Glomerular endothelial cell (primary cell): ENCODE data around the gene SHROOM3. TPM values are rescaled to one million over a fixed set of nuclear protein-coding genes. Genes with fewer than 3 reads are reported as not detected.

ENCODE experiments used
- DNase-seq: peaks from one replicate; pipeline ENCODE4 v3.0.0-alpha.2; 2011; ENCODE audit warnings: low read depth, low spot score; ENCODE audit errors: extremely low read depth
- total RNA-seq: library from RNA; depleted of rRNA; stranded (reverse); fragments of >200 nt; gene quantifications from 2 replicates; pipeline ENCODE4 v1.2.3, GENCODE V29; 2015

Gene SHROOM3
- total RNA-seq, 1 donor from 2014 or later = 3.8 TPM

- DNase-seq = no peak
Observed at GRCh38 chr4:76799140-76799539, 364.1 kb downstream of the SHROOM3 start.

DNA sequence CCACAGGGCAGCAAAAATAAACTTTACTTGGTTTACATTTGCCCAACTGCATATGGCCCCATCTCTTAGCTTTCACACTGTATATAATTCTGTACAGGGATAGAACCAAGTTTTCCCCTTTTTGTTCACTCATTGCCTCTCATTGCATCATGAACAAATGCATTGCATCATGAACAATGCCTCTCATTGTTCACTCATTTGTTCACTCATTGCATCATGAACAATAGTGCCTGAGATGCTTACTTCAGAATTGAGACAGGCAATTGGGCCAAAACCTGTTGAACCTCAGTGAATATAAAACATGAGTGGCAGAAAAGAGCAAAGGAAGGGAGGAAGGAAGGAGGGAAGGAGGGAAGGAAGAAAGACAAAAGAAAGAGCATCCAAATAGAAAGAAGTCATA lies 364.7 kb downstream of the SHROOM3 start:
- no peak for DNase-seq

- DNase-seq = no peak
Observed at GRCh38 chr4:76800902-76801301, 365.9 kb downstream of the SHROOM3 start.

DNA sequence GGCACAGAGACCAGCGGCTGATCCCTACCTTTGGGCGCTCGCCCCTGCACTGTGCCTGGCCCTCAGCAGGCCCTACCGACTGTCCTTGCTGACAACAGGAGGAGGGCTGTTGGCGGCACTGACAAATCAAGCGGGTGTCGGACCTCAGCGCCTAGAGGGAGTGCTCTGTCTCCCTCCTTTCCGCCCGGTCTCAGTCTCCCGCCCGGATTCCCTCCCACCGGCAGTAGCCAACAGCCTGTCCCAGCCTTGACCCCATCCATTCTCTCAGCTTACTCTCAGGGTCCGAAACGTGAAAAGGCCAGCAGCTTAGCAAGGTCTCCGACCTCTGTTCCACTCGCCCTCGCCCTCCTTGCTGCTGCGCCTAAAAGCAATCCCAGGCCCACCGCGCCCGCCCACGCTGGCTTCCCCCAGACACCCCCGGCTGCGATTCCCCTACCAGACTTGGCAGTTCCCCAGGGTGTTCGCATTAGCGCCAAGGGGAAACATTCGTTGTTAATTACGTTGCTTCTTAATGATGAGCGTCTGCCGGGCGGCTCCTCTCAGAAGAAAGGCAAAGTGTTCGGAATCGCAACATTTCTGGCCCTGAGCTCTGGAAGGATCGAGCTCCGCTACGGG lies 366.7 kb downstream of the SHROOM3 start:
- DNase-seq = no peak

DNA sequence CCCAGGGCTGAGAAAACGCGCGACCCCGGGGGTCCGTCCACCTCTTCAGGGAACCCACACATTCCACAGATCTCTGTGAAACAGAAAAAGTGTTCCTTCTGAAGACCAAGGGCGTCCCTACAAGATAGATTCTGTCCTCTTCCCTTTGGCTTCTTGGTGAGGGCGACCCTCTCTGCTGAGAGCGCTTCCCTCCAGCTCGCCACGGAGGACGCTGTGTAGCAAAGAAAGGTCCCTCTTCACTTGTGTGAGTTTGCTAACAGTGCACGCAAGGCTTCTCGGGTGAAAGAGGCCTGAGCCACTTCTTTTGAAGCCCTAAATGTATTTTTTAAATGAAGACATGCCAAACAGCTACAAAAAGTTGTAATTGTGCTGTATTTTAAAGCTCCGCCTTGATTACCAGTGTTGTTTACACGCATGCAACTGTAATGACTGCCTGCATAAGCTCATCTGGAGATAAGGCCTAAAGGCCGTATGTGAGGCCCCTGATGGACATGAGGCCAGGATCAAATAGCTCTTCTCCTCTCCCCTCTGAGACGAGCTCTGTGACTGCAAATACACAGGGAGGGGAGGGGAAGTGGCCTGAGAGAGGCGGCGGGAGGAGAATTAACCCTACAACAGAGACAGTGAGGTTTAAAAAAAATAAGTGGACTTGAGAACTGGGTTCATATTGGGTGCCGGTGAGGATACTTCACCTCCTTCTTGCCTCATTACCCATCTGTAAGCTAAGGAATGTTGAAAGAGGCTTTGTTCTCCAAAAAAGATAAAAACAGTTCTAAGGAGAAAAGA lies 367.4 kb downstream of the SHROOM3 start:
- no peak for DNase-seq

DNA sequence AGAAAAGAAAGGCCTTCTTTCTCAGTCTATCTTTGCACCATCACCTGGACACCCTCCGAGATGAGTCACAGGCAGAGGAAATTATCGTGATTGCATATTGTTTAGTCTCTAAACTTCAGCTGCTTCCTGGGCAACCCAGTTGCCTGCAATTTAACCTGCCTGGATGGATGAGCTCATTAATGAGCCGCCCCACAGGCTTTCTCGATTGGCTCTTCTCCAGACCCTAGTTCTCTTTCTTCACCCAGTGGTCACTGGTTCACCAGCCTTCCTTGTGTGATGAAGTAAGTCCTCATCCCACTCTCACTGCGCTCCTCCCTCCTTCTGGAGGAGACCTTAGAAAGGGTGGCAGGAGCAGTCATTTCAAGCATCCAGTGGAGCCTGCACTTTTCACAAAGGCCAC lies 368.5 kb downstream of the SHROOM3 start:
- peak; percentile 61 for DNase-seq

GRCh38 chr4:76804096-76804495 lies 369.1 kb downstream of the SHROOM3 start:
- no peak for DNase-seq

- DNase-seq = no peak
Observed at GRCh38 chr4:76806346-76806745, 371.3 kb downstream of the SHROOM3 start.

DNA sequence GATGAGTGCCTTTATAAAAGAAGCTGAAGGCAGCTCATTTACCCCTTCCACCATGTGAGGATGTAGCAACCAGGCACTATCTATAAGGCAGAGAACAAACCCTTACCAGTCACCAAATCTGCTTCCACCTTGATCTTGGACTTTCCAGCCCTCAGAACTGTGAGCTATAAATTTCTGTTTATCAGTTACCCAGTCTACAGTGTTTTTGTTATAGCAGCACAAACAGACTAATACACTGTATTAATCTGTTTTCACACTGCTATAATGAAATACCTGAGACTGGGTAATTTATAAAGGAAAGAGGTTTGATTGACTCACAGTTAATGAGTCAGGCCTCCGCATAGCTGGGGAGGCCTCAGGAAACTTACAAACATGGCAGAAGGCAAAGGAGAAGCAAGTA lies 371.7 kb downstream of the SHROOM3 start:
- DNase-seq = no peak

- no peak for DNase-seq
Observed at GRCh38 chr4:76809594-76810305, 374.7 kb downstream of the SHROOM3 start.

GRCh38 chr4:76811604-76812412 lies 376.8 kb downstream of the SHROOM3 start:
- DNase-seq = no peak

DNA sequence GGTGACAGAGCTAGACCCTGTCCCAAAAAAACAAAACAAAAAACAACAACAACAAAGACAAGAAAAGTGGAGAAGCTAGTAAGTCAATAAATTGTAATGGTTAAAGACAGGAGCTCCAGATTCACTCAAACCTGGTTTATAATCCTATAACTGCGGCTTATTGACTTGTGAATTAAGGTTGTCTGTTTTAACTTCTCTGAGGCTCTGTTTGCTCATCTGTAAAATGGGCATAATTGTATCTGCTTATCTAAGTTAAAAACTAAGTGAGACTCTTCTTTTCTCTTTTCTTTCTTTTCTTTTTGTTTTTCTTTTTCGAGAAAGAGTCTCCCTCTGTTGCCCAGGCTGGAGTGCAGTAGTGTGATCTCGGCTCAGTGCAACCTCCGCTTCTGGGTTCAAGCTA lies 378.0 kb downstream of the SHROOM3 start:
- no peak for DNase-seq

GRCh38 chr4:76821641-76822040 lies 386.6 kb downstream of the SHROOM3 start:
- DNase-seq = no peak

DNA sequence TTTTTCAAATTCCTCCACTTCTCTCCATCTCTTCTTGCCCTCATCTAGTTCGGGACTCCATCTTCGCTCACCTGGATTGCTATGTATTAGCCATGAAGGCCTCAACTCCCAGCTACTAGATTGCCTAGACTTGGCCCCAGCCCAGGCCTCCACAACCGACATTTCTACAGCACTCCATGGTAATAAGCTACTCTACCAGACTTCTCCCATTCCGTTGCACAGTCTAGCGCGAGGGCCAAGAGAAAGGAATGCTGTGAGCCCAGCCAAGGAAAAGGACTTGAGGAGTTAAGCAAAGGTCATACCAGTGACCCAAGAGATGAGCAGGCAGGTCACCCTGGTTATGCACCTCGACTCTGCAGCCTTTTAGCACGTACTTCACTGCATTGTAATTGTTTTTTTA lies 387.3 kb downstream of the SHROOM3 start:
- DNase-seq = no peak

- DNase-seq = no peak
Observed at GRCh38 chr4:76823495-76823894, 388.5 kb downstream of the SHROOM3 start.

- no peak for DNase-seq
Observed at GRCh38 chr4:76830612-76830963, 395.6 kb downstream of the SHROOM3 start.

GRCh38 chr4:76830964-76831703 lies 396.1 kb downstream of the SHROOM3 start:
- DNase-seq = peak; percentile 96

GRCh38 chr4:76831711-76832373 lies 396.8 kb downstream of the SHROOM3 start:
- no peak for DNase-seq
